Adipocyte (in vitro differentiated cells): ENCODE measurements around the gene HEPN1.
A peak's percentile ranks its signal among the peaks of the same experiment; 100 is the strongest.

ENCODE experiments used
- DNase-seq: peaks from one replicate; pipeline ENCODE4 v3.0.0-alpha.2; 2015; ENCODE audit warnings: low read depth
- H3K27me3 ChIP-seq: replicated peaks from 2 replicates; pipeline ENCODE4 v1.7.0; 2013; ENCODE audit warnings: mild to moderate bottlenecking, low read length, moderate library complexity; ENCODE audit not compliant: control insufficient read depth, insufficient read depth
- H3K36me3 ChIP-seq: 2 replicates; pipeline ENCODE4 v1.7.0; 2013; ENCODE audit warnings: low read length, mild to moderate bottlenecking, moderate library complexity; ENCODE audit not compliant: control insufficient read depth, insufficient read depth, severe bottlenecking
- H3K4me1 ChIP-seq: 2 replicates; pipeline ENCODE4 v1.7.0; 2013; ENCODE audit warnings: mild to moderate bottlenecking, low read length, moderate library complexity; ENCODE audit not compliant: control insufficient read depth, insufficient read depth
- H3K4me3 ChIP-seq: 2 replicates; pipeline ENCODE4 v1.7.0; 2013; ENCODE audit warnings: mild to moderate bottlenecking, low read length, moderate library complexity
- H3K9ac ChIP-seq: 2 replicates; pipeline ENCODE4 v1.7.0; 2013; ENCODE audit warnings: mild to moderate bottlenecking, low read length, moderate library complexity
- H3K9me3 ChIP-seq: 2 replicates; pipeline ENCODE4 v1.7.0; 2013; ENCODE audit warnings: mild to moderate bottlenecking, low read length, moderate library complexity; ENCODE audit not compliant: control insufficient read depth

HEPN1 gene

GRCh38 chr11:124935548-124936514 lies 16.8 kb downstream of the HEPN1 start, which contains the start of gene HEPACAM:
TSS of gene HEPACAM (minus strand) at chr11:124936047. CDS start at chr11:124936006, 41 bp downstream.
- no peaks in the 10 kb centered on the region for H3K9me3 ChIP-seq
- peak within 1 kb of the TSS; percentile 48 for H3K4me3 ChIP-seq
- H3K9ac ChIP-seq = peak within 1 kb of the TSS; percentile 47
- peaks cover 33% of the 10 kb centered on the region for H3K4me1 ChIP-seq
- H3K36me3 ChIP-seq = no peaks in the 10 kb centered on the region
- DNase-seq = no peak
- H3K27me3 ChIP-seq = no peaks in the 10 kb centered on the region

GRCh38 chr11:124937336-124937935 lies 18.4 kb downstream of the HEPN1 start:
- DNase-seq = no peak
- Histone ChIP-seq H3K4me1 (peaks cover 33% of the 10 kb centered on the region), H3K27me3 (no peaks in the 10 kb centered on the region), H3K9me3 (no peaks in the 10 kb centered on the region), H3K9ac (no peak overlapping the region), H3K36me3 (no peaks in the 10 kb centered on the region), H3K4me3 (no peak overlapping the region)

GRCh38 chr11:124938206-124938765 lies 19.2 kb downstream of the HEPN1 start:
- peak; percentile 39 for DNase-seq
- H3K27me3 ChIP-seq = no peaks in the 10 kb centered on the region
- H3K4me3 ChIP-seq = no peak overlapping the region
- H3K4me1 ChIP-seq = peaks cover 33% of the 10 kb centered on the region
- no peaks in the 10 kb centered on the region for H3K36me3 ChIP-seq
- no peaks in the 10 kb centered on the region for H3K9me3 ChIP-seq
- H3K9ac ChIP-seq = no peak overlapping the region

- Histone ChIP-seq H3K9ac (no peak overlapping the region), H3K9me3 (no peaks in the 10 kb centered on the region)
Measured at GRCh38 chr11:124938970-124939369, 19.9 kb downstream of the HEPN1 start.

GRCh38 chr11:124941703-124942102 lies 22.7 kb downstream of the HEPN1 start:
- no peaks in the 10 kb centered on the region for H3K36me3 ChIP-seq
- H3K9me3 ChIP-seq = no peaks in the 10 kb centered on the region
- H3K27me3 ChIP-seq = no peaks in the 10 kb centered on the region
- no peak overlapping the region for H3K9ac ChIP-seq
- no peak overlapping the region for H3K4me3 ChIP-seq
- peaks cover 19% of the 10 kb centered on the region for H3K4me1 ChIP-seq
- no peak for DNase-seq

More at GRCh38 chr11:124938970-124939369, 19.9 kb downstream of the HEPN1 start:
- Histone ChIP-seq H3K4me3 (no peak overlapping the region), H3K27me3 (no peaks in the 10 kb centered on the region), H3K36me3 (no peaks in the 10 kb centered on the region), H3K4me1 (peaks cover 33% of the 10 kb centered on the region)
- no peak for DNase-seq

- no peak for DNase-seq
- no peak overlapping the region for H3K4me3 ChIP-seq
Measured at GRCh38 chr11:124942466-124943253, 23.6 kb downstream of the HEPN1 start.

GRCh38 chr11:124943254-124943616 lies 24.2 kb downstream of the HEPN1 start:
- Histone ChIP-seq H3K9me3 (no peaks in the 10 kb centered on the region), H3K4me1 (peaks cover 23% of the 10 kb centered on the region), H3K36me3 (no peaks in the 10 kb centered on the region), H3K4me3 (no peak overlapping the region), H3K9ac (no peak overlapping the region), H3K27me3 (no peaks in the 10 kb centered on the region)
- DNase-seq = no peak

More at GRCh38 chr11:124942466-124943253, 23.6 kb downstream of the HEPN1 start:
- Histone ChIP-seq H3K36me3 (no peaks in the 10 kb centered on the region), H3K27me3 (no peaks in the 10 kb centered on the region), H3K4me1 (peaks cover 23% of the 10 kb centered on the region), H3K9me3 (no peaks in the 10 kb centered on the region), H3K9ac (no peak overlapping the region)

GRCh38 chr11:124943741-124944140 lies 24.7 kb downstream of the HEPN1 start:
- H3K4me3 ChIP-seq = no peak overlapping the region
- no peaks in the 10 kb centered on the region for H3K36me3 ChIP-seq
- no peak for DNase-seq
- H3K9ac ChIP-seq = no peak overlapping the region
- no peaks in the 10 kb centered on the region for H3K9me3 ChIP-seq
- peaks cover 19% of the 10 kb centered on the region for H3K4me1 ChIP-seq
- no peaks in the 10 kb centered on the region for H3K27me3 ChIP-seq

- Histone ChIP-seq H3K9me3 (no peaks in the 10 kb centered on the region), H3K9ac (no peak overlapping the region), H3K36me3 (no peaks in the 10 kb centered on the region), H3K27me3 (no peaks in the 10 kb centered on the region), H3K4me3 (no peak overlapping the region), H3K4me1 (peaks cover 11% of the 10 kb centered on the region)
- no peak for DNase-seq
Measured at GRCh38 chr11:124944565-124944964, 25.5 kb downstream of the HEPN1 start.

GRCh38 chr11:124945826-124946225 lies 26.8 kb downstream of the HEPN1 start:
- H3K4me3 ChIP-seq = no peak overlapping the region
- H3K27me3 ChIP-seq = no peaks in the 10 kb centered on the region
- H3K9ac ChIP-seq = no peak overlapping the region
- no peaks in the 10 kb centered on the region for H3K9me3 ChIP-seq
- no peaks in the 10 kb centered on the region for H3K36me3 ChIP-seq
- no peak for DNase-seq
- H3K4me1 ChIP-seq = peaks cover 10% of the 10 kb centered on the region
